Measurements from ENCODE around the gene VEPH1.

- TF ChIP-seq CTCF (IDR thresholded peaks at IDR 0.05) = no peak
- no peak for TF ChIP-seq POLR2A (IDR thresholded peaks at IDR 0.05)
Observed at GRCh38 chr3:157381606-157382005, 121.6 kb downstream of the VEPH1 start.
